ENCODE measurements around the gene SLAIN1.
A peak's percentile ranks its signal among the peaks of the same experiment; 100 is the strongest.
"Not testable (repeated sequence)": the region's sequence is repeated elsewhere in the genome, so short reads cannot be mapped to it uniquely, and the experiment has no call there.

The SLAIN1 gene

GRCh38 chr13:77697217-77698103 is at the start of gene SLAIN1:
TSS of gene SLAIN1 (plus strand) at chr13:77697687. CDS start at chr13:77697914, 227 bp downstream.
- TF ChIP-seq CTCF (IDR thresholded peaks at IDR 0.05), result no peak
- Histone ChIP-seq H3K9me3 (no peaks in the 10 kb centered on the region), H3K27ac (peak within 1 kb of the TSS; percentile 55), H3K36me3 (no peaks in the 10 kb centered on the region), H3K4me3 (ENCODE audit: low read depth in 1 of 2, low read length in 1 of 2) (peak within 1 kb of the TSS; percentile 73 to 75), H3K27me3 (peaks cover 45% of the 10 kb centered on the region), H3K4me1 (ENCODE audit: control insufficient read depth in 1 of 2, insufficient read depth in 1 of 2, low read depth in 1 of 2, low read length in 1 of 2) (peaks cover 12 to 18% of the 10 kb centered on the region in 2 experiments)

- Histone ChIP-seq H3K27me3 (no peaks in the 10 kb centered on the region), H3K27ac (no peak overlapping the region), H3K9me3 (no peaks in the 10 kb centered on the region), H3K4me1 (ENCODE audit: control insufficient read depth in 1 of 2, insufficient read depth in 1 of 2, low read depth in 1 of 2, low read length in 1 of 2) (peaks cover 23 to 29% of the 10 kb centered on the region in 2 experiments), H3K36me3 (no peaks in the 10 kb centered on the region), H3K4me3 (ENCODE audit: low read depth in 1 of 2, low read length in 1 of 2) (no peak overlapping the region)
- TF ChIP-seq CTCF (IDR thresholded peaks at IDR 0.05), result no peak
These were observed 47.1 kb upstream of the SLAIN1 start for GRCh38 chr13:77650409-77650808.

- TF ChIP-seq CTCF (IDR thresholded peaks at IDR 0.05), result no peak
- no peaks in the 10 kb centered on the region for H3K36me3 ChIP-seq
- H3K9me3 ChIP-seq, result no peaks in the 10 kb centered on the region
- H3K27ac ChIP-seq, result peak overlapping the region; percentile 58
- no peaks in the 10 kb centered on the region for H3K27me3 ChIP-seq
- H3K4me3 ChIP-seq (ENCODE audit: low read depth in 1 of 2, low read length in 1 of 2), result no peak overlapping the region
- peaks cover 29 to 43% of the 10 kb centered on the region in 2 experiments for H3K4me1 ChIP-seq (ENCODE audit: control insufficient read depth in 1 of 2, insufficient read depth in 1 of 2, low read depth in 1 of 2, low read length in 1 of 2)
These were observed 44.2 kb upstream of the SLAIN1 start for GRCh38 chr13:77653301-77653700.

- H3K27ac ChIP-seq; H3K27me3 ChIP-seq; H3K4me3 ChIP-seq (ENCODE audit: low read depth in 1 of 2, low read length in 1 of 2); H3K36me3 ChIP-seq; H3K9me3 ChIP-seq: not testable (repeated sequence)
- H3K4me1 ChIP-seq (ENCODE audit: control insufficient read depth in 1 of 2, insufficient read depth in 1 of 2, low read depth in 1 of 2, low read length in 1 of 2), result peaks cover 6 to 14% of the 10 kb centered on the region in 2 experiments
These were observed 37.5 kb upstream of the SLAIN1 start for GRCh38 chr13:77660016-77660415.

- H3K27me3 ChIP-seq, result no peaks in the 10 kb centered on the region
- no peaks in the 10 kb centered on the region for H3K9me3 ChIP-seq
- H3K27ac ChIP-seq, result no peak overlapping the region
- H3K36me3 ChIP-seq, result no peaks in the 10 kb centered on the region
- no peak overlapping the region for H3K4me3 ChIP-seq (ENCODE audit: low read depth in 1 of 2, low read length in 1 of 2)
- H3K4me1 ChIP-seq (ENCODE audit: control insufficient read depth in 1 of 2, insufficient read depth in 1 of 2, low read depth in 1 of 2, low read length in 1 of 2), result peaks cover 6 to 14% of the 10 kb centered on the region in 2 experiments
- TF ChIP-seq CTCF (IDR thresholded peaks at IDR 0.05), result no peak
These were observed 36.6 kb upstream of the SLAIN1 start for GRCh38 chr13:77660841-77661250.

- H3K4me3 ChIP-seq (ENCODE audit: low read depth in 1 of 2, low read length in 1 of 2); H3K36me3 ChIP-seq; H3K9me3 ChIP-seq; H3K27ac ChIP-seq; H3K4me1 ChIP-seq (ENCODE audit: control insufficient read depth in 1 of 2, insufficient read depth in 1 of 2, low read depth in 1 of 2, low read length in 1 of 2); H3K27me3 ChIP-seq: not testable (repeated sequence)
These were observed 35.2 kb upstream of the SLAIN1 start for GRCh38 chr13:77662301-77662700.

- not testable (repeated sequence) for H3K9me3 ChIP-seq; H3K27me3 ChIP-seq; H3K36me3 ChIP-seq; H3K4me3 ChIP-seq (ENCODE audit: low read depth in 1 of 2, low read length in 1 of 2); H3K4me1 ChIP-seq (ENCODE audit: control insufficient read depth in 1 of 2, insufficient read depth in 1 of 2, low read depth in 1 of 2, low read length in 1 of 2); H3K27ac ChIP-seq
These were observed 34.7 kb upstream of the SLAIN1 start for GRCh38 chr13:77662831-77663230.
